ENCODE measurements around the gene ATP6AP2.

GRCh38 chrX:40579900-40580536, 752 bp upstream of the ATP6AP2 start:
- TF ChIP-seq, protein P1, sequence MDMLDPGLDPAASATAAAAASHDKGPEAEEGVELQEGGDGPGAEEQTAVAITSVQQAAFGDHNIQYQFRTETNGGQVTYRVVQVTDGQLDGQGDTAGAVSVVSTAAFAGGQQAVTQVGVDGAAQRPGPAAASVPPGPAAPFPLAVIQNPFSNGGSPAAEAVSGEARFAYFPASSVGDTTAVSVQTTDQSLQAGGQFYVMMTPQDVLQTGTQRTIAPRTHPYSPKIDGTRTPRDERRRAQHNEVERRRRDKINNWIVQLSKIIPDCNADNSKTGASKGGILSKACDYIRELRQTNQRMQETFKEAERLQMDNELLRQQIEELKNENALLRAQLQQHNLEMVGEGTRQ (IDR thresholded peaks at IDR 0.05; ENCODE audit: low read length), result no peak
- no peak for TF ChIP-seq SP2 (IDR thresholded peaks at IDR 0.05; ENCODE audit: low read length)
- TF ChIP-seq POLR2AphosphoS5 (IDR thresholded peaks at IDR 0.05; ENCODE audit: low read depth, low read length), result no peak
- TF ChIP-seq KDM1A (IDR thresholded peaks at IDR 0.05; ENCODE audit: borderline replicate concordance, low read length), result no peak
- TF ChIP-seq, protein P2, sequence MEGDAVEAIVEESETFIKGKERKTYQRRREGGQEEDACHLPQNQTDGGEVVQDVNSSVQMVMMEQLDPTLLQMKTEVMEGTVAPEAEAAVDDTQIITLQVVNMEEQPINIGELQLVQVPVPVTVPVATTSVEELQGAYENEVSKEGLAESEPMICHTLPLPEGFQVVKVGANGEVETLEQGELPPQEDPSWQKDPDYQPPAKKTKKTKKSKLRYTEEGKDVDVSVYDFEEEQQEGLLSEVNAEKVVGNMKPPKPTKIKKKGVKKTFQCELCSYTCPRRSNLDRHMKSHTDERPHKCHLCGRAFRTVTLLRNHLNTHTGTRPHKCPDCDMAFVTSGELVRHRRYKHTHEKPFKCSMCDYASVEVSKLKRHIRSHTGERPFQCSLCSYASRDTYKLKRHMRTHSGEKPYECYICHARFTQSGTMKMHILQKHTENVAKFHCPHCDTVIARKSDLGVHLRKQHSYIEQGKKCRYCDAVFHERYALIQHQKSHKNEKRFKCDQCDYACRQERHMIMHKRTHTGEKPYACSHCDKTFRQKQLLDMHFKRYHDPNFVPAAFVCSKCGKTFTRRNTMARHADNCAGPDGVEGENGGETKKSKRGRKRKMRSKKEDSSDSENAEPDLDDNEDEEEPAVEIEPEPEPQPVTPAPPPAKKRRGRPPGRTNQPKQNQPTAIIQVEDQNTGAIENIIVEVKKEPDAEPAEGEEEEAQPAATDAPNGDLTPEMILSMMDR (IDR thresholded peaks at IDR 0.05; ENCODE audit: control extremely low read depth in 1 of 3, insufficient read depth in 1 of 3, low read depth in 1 of 3, low read length in 3 of 3), result no peak
- no peak for TF ChIP-seq TEAD4 (IDR thresholded peaks at IDR 0.05; ENCODE audit: low read depth, low read length)
- no peak for TF ChIP-seq BRCA1 (IDR thresholded peaks at IDR 0.05; ENCODE audit: low read depth, low read length)
- TF ChIP-seq NANOG (IDR thresholded peaks at IDR 0.05; ENCODE audit: insufficient read depth, low read depth, low read length, poor library complexity, severe bottlenecking), result no peak
- no peak for TF ChIP-seq GTF2F1 (IDR thresholded peaks at IDR 0.05; ENCODE audit: borderline replicate concordance, low read depth, low read length)
- TF ChIP-seq YY1 (IDR thresholded peaks at IDR 0.05; ENCODE audit: low read depth, low read length), result no peak
- TF ChIP-seq KDM4A (IDR thresholded peaks at IDR 0.05; ENCODE audit: low read depth, low read length, severe bottlenecking), result no peak
- TF ChIP-seq RAD21 (IDR thresholded peaks at IDR 0.05 in 1 of 2, conservative IDR thresholded peaks at IDR 0.05 in 1 of 2; ENCODE audit: low read depth in 2 of 2, low read length in 2 of 2), result no peak
